Inflammatory macrophage treated with lipopolysaccharide for 1 hour (primary cell): ENCODE measurements around the gene RNF223.
"Not testable (repeated sequence)": the region's sequence is repeated elsewhere in the genome, so short reads cannot be mapped to it uniquely, and the experiment has no call there.

Experiments
- DNase-seq, 2 donors: peaks; one replicate each; pipeline ENCODE4 v3.0.0-alpha.2; 2020 to 2022

Gene RNF223

GRCh38 chr1:1058088-1058905, 15.8 kb downstream of the RNF223 start:
- no peak for DNase-seq

GRCh38 chr1:1057769-1058087, 16.4 kb downstream of the RNF223 start:
- not testable (repeated sequence) for DNase-seq

GRCh38 chr1:1055841-1056736, 18.0 kb downstream of the RNF223 start:
- DNase-seq, result no peak

- DNase-seq, result no peak
These were observed 19.1 kb downstream of the RNF223 start for GRCh38 chr1:1054971-1055370.

- DNase-seq, result no peak
These were observed 19.9 kb downstream of the RNF223 start for GRCh38 chr1:1054099-1054700.

- DNase-seq, result no peak
These were observed 20.4 kb downstream of the RNF223 start for GRCh38 chr1:1053682-1054081.

- no peak for DNase-seq
These were observed 21.1 kb downstream of the RNF223 start for GRCh38 chr1:1053022-1053421.

- DNase-seq, result no peak
These were observed 21.9 kb downstream of the RNF223 start for GRCh38 chr1:1052003-1052840.

GRCh38 chr1:1051127-1051810, 22.8 kb downstream of the RNF223 start:
- DNase-seq, result no peak

GRCh38 chr1:1050577-1051052, 23.5 kb downstream of the RNF223 start:
- no peak for DNase-seq

- no peak for DNase-seq
These were observed 24.6 kb downstream of the RNF223 start for GRCh38 chr1:1049318-1050165.

GRCh38 chr1:1048765-1049164, 25.3 kb downstream of the RNF223 start:
- no peak for DNase-seq

GRCh38 chr1:1047963-1048362, 26.1 kb downstream of the RNF223 start:
- no peak for DNase-seq

- DNase-seq, result no peak
These were observed 26.7 kb downstream of the RNF223 start for GRCh38 chr1:1047407-1047806.

- DNase-seq, result no peak
These were observed 27.3 kb downstream of the RNF223 start for GRCh38 chr1:1046767-1047166.

GRCh38 chr1:1046243-1046642, 27.9 kb downstream of the RNF223 start:
- DNase-seq, result no peak

GRCh38 chr1:1045129-1045528, 29.0 kb downstream of the RNF223 start:
- no peak for DNase-seq

- DNase-seq, result no peak
These were observed 29.5 kb downstream of the RNF223 start for GRCh38 chr1:1044455-1045078.

GRCh38 chr1:1043921-1044320, 30.2 kb downstream of the RNF223 start:
- no peak for DNase-seq

- no peak for DNase-seq
These were observed 30.7 kb downstream of the RNF223 start for GRCh38 chr1:1043411-1043810.

- no peak for DNase-seq
These were observed 31.3 kb downstream of the RNF223 start for GRCh38 chr1:1042835-1043234.
